Dedifferentiated amniotic fluid mesenchymal stem cell (primary cell): ENCODE measurements around the gene TMC5.
"Not testable (repeated sequence)": the region's sequence is repeated elsewhere in the genome, so short reads cannot be mapped to it uniquely, and the experiment has no call there.

ENCODE experiments used
- DNase-seq: peaks from one replicate; pipeline ENCODE4 v3.0.0-alpha.2; 2016; ENCODE audit errors: extremely low spot score

Gene TMC5

GRCh38 chr16:19400711-19401110, 17.0 kb upstream of the TMC5 start:
- no peak for DNase-seq

- DNase-seq: no peak
Observed at GRCh38 chr16:19406891-19407491, 10.7 kb upstream of the TMC5 start.

- DNase-seq: no peak
Observed at GRCh38 chr16:19410435-19411171, 7.1 kb upstream of the TMC5 start.

GRCh38 chr16:19411298-19411697, 6.4 kb upstream of the TMC5 start:
- no peak for DNase-seq

- not testable (repeated sequence) for DNase-seq
Observed at GRCh38 chr16:19412055-19412454, 5.6 kb upstream of the TMC5 start.

- no peak for DNase-seq
Observed at GRCh38 chr16:19415461-19415860, 2.2 kb upstream of the TMC5 start.

GRCh38 chr16:19415918-19416317, 1.8 kb upstream of the TMC5 start:
- no peak for DNase-seq

- no peak for DNase-seq
Observed at GRCh38 chr16:19418200-19418599, 517 bp downstream of the TMC5 start.

- DNase-seq: no peak
Observed at GRCh38 chr16:19419698-19420075, 2.0 kb downstream of the TMC5 start.

- DNase-seq: no peak
Observed at GRCh38 chr16:19424478-19424877, 6.8 kb downstream of the TMC5 start.

GRCh38 chr16:19430345-19430744, 12.7 kb downstream of the TMC5 start:
- DNase-seq: no peak

- DNase-seq: no peak
Observed at GRCh38 chr16:19431636-19432340, 14.1 kb downstream of the TMC5 start.

GRCh38 chr16:19432429-19432828, 14.7 kb downstream of the TMC5 start:
- DNase-seq: no peak

GRCh38 chr16:19434584-19434983, 16.9 kb downstream of the TMC5 start:
- no peak for DNase-seq

GRCh38 chr16:19436540-19436939, 18.9 kb downstream of the TMC5 start:
- DNase-seq: no peak

GRCh38 chr16:19437280-19437679, 19.6 kb downstream of the TMC5 start:
- DNase-seq: no peak

- DNase-seq: no peak
Observed at GRCh38 chr16:19438739-19439138, 21.1 kb downstream of the TMC5 start.

GRCh38 chr16:19439483-19439882, 21.8 kb downstream of the TMC5 start:
- no peak for DNase-seq

GRCh38 chr16:19443659-19444058, 26.0 kb downstream of the TMC5 start:
- no peak for DNase-seq

GRCh38 chr16:19446300-19446846, 28.7 kb downstream of the TMC5 start:
- DNase-seq: no peak

GRCh38 chr16:19446886-19447285, 29.2 kb downstream of the TMC5 start:
- no peak for DNase-seq

GRCh38 chr16:19450186-19450585, 32.5 kb downstream of the TMC5 start:
- no peak for DNase-seq
